Stimulated activated CD4-positive, alpha-beta T cell treated with anti-CD3 and anti-CD28 coated beads, Interleukin-15, amount 100 ng/mL, for 48 hours (primary cell): Measurements from ENCODE around the gene PDIA4.

Experiments
- DNase-seq, 2 donors: peaks; one replicate each; pipeline ENCODE4 v3.0.0-alpha.2; 2020; ENCODE audit warnings: low read depth in 2 of 2

PDIA4 gene

GRCh38 chr7:148967602-148968001, 60.7 kb downstream of the PDIA4 start:
- no peak for DNase-seq

DNA sequence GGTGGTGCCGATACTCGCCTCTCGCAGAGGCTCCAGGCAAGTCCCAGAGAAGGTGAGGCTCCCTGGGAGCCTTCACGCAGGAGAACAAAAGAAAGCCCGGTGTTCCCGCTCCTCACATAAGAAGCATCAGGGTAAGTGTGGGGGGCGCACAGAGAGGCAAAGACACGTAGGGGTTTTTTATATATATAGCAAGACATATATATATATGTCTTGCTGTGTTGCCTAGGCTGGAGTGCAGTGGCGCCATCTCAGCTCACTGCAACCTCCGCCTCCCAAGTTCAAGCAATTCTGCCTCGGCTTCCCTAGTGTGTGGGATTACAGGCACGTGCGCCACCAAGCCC, 61.3 kb downstream of the PDIA4 start:
- no peak for DNase-seq

GRCh38 chr7:148964483-148965267, 63.6 kb downstream of the PDIA4 start:
- no peak for DNase-seq

- no peak for DNase-seq
These were observed 64.5 kb downstream of the PDIA4 start for GRCh38 chr7:148963583-148964482.

DNA sequence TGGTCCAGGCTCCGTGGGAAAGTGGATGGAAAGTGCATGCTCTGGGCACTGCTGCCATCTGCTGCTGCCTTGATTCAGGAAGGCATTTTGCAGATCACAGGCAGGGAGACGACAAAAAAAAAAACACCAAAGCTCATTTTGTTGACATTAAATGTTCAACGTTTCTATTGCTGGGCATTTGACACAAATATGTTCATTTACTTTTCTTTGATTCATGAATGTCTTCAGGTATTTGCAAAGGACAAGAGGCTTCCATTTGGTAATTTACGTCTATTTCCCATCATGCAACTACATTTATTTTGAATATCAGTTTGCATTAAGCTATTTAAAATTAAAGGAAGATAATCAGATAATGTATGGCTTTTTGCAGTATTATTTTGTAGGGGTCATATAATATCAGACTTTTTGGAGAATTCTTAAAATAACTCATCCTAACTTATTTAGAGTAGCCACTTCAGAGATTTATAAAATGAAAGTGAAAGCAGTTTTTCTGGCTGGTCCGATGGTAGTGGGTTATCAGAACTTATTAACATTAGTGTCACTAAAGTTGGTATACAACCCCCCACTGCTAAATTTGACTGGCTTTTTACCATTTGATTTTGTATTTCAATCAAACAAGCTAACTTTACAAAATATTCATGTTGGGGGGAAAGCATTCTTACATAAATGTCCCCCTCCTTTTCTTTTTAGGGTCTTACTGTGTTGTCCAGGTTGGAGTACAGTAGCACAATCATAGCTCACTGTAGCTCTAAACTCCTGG, 65.3 kb downstream of the PDIA4 start:
- DNase-seq = peak; percentile 39 to 54

DNA sequence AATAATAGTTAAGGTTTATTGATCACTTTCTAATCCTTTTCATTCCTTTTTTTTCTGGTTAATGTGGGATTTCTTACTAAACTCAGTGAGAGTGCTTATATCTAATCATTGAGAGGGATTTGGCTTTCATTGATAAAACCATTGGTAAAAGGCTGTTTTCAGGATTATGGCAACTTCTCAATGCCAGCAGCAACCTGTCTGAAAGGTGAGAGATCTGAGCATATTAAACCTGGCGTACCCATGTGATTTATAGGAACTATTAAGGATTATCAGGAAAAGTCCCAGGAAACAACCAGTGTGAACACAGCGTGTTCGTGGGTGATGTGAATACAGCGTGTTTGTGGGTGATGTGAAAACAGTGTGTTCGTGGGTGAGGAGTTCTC, 65.9 kb downstream of the PDIA4 start:
- no peak for DNase-seq

DNA sequence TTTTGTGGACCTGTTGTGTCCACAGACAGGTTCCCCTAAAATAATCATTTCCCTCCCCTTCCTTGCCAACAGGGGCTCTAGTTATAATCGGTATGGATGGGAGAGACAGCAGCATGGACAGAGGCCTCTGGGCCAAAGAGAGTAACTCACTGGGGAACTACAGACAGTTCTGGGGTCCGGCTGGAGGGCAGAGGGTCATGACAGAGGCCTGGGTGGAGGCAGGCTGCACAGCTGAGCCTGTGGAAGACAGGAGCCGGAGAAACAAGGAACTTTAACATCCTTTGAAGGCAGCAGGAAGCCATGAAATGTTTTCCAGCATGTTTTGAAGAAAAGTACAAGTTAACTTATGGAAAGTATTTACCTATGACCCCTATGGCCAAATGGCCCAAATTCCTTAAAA, 68.6 kb downstream of the PDIA4 start:
- no peak for DNase-seq

DNA sequence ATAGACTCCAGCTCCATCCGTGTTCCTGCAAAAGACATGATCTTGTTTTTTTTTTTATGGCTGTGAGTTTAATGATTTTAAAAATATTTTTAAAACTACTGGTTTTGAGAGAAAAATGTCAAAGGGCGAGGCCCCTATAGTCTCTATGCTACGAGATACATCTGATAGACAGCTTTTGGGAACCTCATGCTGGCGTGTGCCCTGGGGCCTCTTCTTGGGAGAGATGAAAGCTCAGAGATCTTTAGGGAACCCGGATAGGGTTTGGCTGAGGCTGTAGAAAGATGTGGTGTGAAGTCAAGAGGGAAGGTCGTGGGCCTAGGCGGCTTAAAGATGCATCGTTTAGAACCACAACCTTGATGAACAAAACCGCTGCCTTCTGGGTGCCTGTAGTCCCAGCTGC, 70.2 kb downstream of the PDIA4 start:
- no peak for DNase-seq

- DNase-seq = no peak
These were observed 73.5 kb downstream of the PDIA4 start for GRCh38 chr7:148954766-148955165.

DNA sequence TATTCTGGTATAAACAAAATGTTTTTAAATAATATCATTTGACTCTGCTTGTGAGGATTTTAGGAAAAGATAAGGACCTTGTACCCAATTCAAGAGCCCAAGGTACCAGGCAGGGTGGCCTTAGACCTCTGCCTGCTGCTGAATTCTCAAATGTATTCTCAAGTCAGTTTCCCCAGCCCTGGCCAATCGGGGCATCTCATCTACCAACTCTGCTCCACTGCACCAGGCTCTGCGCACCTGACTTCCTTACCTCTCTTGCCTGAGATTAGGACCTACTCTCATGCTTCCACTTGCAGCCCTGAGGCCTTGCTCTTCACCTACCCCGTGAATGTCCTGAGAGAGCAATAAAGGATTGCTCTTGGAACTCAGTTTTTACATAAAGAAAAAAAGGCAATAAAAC, 74.6 kb downstream of the PDIA4 start:
- DNase-seq = no peak
